GM12878 (cell line): ENCODE data around the gene ABCC5. TPM values are rescaled to one million over a fixed set of nuclear protein-coding genes. Genes with fewer than 3 reads are reported as not detected.
A peak's percentile ranks its signal among the peaks of the same experiment; 100 is the strongest.

Experiments
- BACH1 ChIP-seq: fragments of 450-650 bp; IDR thresholded peaks from 2 replicates; pipeline ENCODE4 v1.6.1; 2017; ENCODE audit warnings: mild to moderate bottlenecking, borderline replicate concordance
- CBX5 ChIP-seq: sonication (generic); IDR thresholded peaks from 2 replicates; pipeline ENCODE4 v1.6.1; 2016; ENCODE audit warnings: low read depth, moderate library complexity, mild to moderate bottlenecking, inconsistent platforms
- EP300 ChIP-seq, 2 experiments: fragments of 150-350 bp in 1 of 2; IDR thresholded peaks; 2 replicates each; pipeline ENCODE4 v1.6.1; 2011 to 2012; ENCODE audit warnings: low read depth in 2 of 2, low read length in 2 of 2, borderline replicate concordance in 1 of 2, improper control_type of control experiment in 1 of 2, inconsistent platforms in 1 of 2; ENCODE audit not compliant: control insufficient read depth in 1 of 2
- FOXM1 ChIP-seq: IDR thresholded peaks from 2 replicates; pipeline ENCODE4 v1.6.1; 2012; ENCODE audit warnings: low read depth, mild to moderate bottlenecking, inconsistent platforms, low read length, moderate library complexity
- IRF5 ChIP-seq: fragments of 450-650 bp; IDR thresholded peaks from 2 replicates; pipeline ENCODE4 v1.6.1; 2017; ENCODE audit warnings: borderline replicate concordance
- JUND ChIP-seq: IDR thresholded peaks from 2 replicates; pipeline ENCODE4 v1.6.1; 2012; ENCODE audit warnings: low read depth, mild to moderate bottlenecking, low read length, improper control_type of control experiment, moderate library complexity
- KAT2A ChIP-seq: conservative IDR thresholded peaks from 2 replicates; pipeline ENCODE4 v1.6.1; 2011; ENCODE audit warnings: low read depth, low read length; ENCODE audit not compliant: control insufficient read depth
- LARP7 ChIP-seq: fragments of 450-650 bp; IDR thresholded peaks from 2 replicates; pipeline ENCODE4 v1.6.1; 2017; ENCODE audit warnings: mild to moderate bottlenecking
- MEF2A ChIP-seq: IDR thresholded peaks from 2 replicates; pipeline ENCODE4 v1.6.1; 2011; ENCODE audit warnings: low read depth, mild to moderate bottlenecking, low read length, moderate library complexity; ENCODE audit not compliant: insufficient read depth
- PML ChIP-seq: IDR thresholded peaks from 2 replicates; pipeline ENCODE4 v1.6.1; 2012; ENCODE audit warnings: low read length, inconsistent platforms
- POLR2AphosphoS2 ChIP-seq: IDR thresholded peaks from 2 replicates; pipeline ENCODE4 v1.6.1; 2011; ENCODE audit warnings: low read depth, mild to moderate bottlenecking, low read length, improper control_type of control experiment, moderate library complexity
- RAD51 ChIP-seq: fragments of 450-650 bp; IDR thresholded peaks from 2 replicates; pipeline ENCODE4 v1.6.1; 2016; ENCODE audit warnings: moderate library complexity, mild to moderate bottlenecking, inconsistent platforms
- RELA ChIP-seq: fragments of 450-650 bp; IDR thresholded peaks from 2 replicates; pipeline ENCODE4 v1.8.0; 2014; ENCODE audit warnings: borderline replicate concordance; ENCODE audit not compliant: partially characterized antibody
- RUNX3 ChIP-seq: IDR thresholded peaks from 2 replicates; pipeline ENCODE4 v1.6.1; 2012; ENCODE audit warnings: low read length, inconsistent platforms
- SKIL ChIP-seq: fragments of 450-650 bp; IDR thresholded peaks from 2 replicates; pipeline ENCODE4 v1.6.1; 2017; ENCODE audit warnings: mild to moderate bottlenecking, low read depth, inconsistent platforms; ENCODE audit not compliant: poor library complexity, severe bottlenecking
- SMAD5 ChIP-seq: IDR thresholded peaks from 2 replicates; pipeline ENCODE4 v1.6.1; 2016; ENCODE audit warnings: antibody characterized with exemption, low read depth
- SUZ12 ChIP-seq: fragments of 200-600 bp; sonication (generic); IDR thresholded peaks from one replicate; pipeline ENCODE4 v1.6.1; 2018; ENCODE audit warnings: antibody characterized with exemption, mild to moderate bottlenecking; ENCODE audit not compliant: unreplicated experiment
- TCF7 ChIP-seq: IDR thresholded peaks from 2 replicates; pipeline ENCODE4 v1.6.1; 2014; ENCODE audit warnings: antibody characterized with exemption, borderline replicate concordance
- ZNF384 ChIP-seq: IDR thresholded peaks from 2 replicates; pipeline ENCODE4 v1.6.1; 2012; ENCODE audit warnings: low read depth, mild to moderate bottlenecking, low read length, improper control_type of control experiment, borderline replicate concordance
- ZZZ3 ChIP-seq: IDR thresholded peaks from 2 replicates; pipeline ENCODE4 v1.6.1; 2011; ENCODE audit warnings: low read depth; ENCODE audit not compliant: control insufficient read depth, insufficient read length
- polyA plus RNA-seq, 11 experiments: library from polyadenylated mRNA; depleted of rRNA in 4 of 11; unstranded in 6 of 11; stranded (reverse) in 5 of 11; fragments of >200 nt; fragmentation: Nextera tagmentation in 4 of 11; fragmentation: Illumina TruSeq in 1 of 11; extraction: Ambion mirVana in 4 of 11; extraction: Trizol in 1 of 11; gene quantifications; 1 replicate in 1 of 11; 2 replicates in 10 of 11; pipeline versions ENCODE4 v1.2.1 to v1.2.3, GENCODE V29; 2011 to 2016; ENCODE audit warnings: inconsistent platforms in 2 of 11, missing spikeins in 2 of 11, low read depth in 1 of 11
- total RNA-seq, 4 experiments: library from RNA; depleted of rRNA in 3 of 4; stranded (reverse); fragments of >200 nt in 3 of 4; fragmentation: Illumina TruSeq in 1 of 4; extraction: Trizol in 1 of 4; gene quantifications; 2 replicates each; pipeline versions ENCODE4 v1.2.1 to v1.2.3, GENCODE V29; 2013 to 2021
- TF ChIP-seq, protein P1 (sequence below): fragments of 450-650 bp; IDR thresholded peaks from 2 replicates; pipeline ENCODE4 v1.6.1; 2014; ENCODE audit warnings: mild to moderate bottlenecking
- TF ChIP-seq, protein P2 (sequence below): fragments of 450-650 bp; IDR thresholded peaks from 2 replicates; pipeline ENCODE4 v1.6.1; 2017; ENCODE audit warnings: antibody characterized with exemption, mild to moderate bottlenecking, moderate library complexity

Gene ABCC5
- total and polyA plus RNA-seq, 10 of the 15 experiments (the other 5 are each of a cell fraction or from before 2014, with no cell fraction given): 6.0 to 17.8 (median 9.7) TPM

DNA sequence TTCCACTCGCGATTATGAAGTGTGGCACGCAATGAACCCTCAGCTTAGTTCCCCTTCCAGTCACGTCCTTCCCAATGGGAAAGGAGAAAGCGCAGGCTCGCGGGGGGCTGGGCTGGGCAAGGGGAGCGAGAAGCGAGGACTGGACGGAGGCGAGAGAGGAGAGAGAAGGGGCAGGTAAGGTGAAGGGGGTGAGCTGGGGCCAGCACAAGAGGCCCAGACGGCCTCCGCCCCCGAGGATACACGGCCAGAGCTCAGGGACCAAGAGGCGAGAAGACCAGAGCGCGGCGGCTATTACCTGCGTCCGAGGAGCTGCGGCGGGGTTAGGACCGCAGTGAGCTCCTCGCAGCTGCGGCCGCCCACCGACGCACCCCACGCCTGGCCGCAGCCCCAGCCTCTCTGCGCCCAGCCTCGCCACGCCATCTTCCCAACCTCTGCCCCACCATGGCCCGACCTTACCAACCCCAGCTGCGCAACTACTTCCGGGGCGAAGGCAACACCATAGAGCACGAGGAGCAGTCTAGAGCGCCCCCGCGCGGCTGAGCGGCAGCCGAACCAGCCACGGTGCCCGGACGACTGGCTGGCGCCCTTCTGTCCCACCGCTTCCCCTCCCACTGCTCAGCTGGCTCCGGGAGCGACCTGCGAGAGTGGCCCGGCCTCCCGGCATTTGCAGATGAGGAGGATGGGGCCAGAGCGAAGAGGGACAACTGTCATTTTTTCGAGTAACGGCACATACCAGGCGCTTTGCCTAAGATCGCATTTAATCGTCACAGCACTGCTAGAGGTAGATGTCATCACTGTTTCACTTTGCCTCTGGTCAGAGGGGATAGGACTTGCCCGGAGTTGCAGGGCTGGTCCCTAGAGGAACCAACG is 133.0 kb downstream of the ABCC5 start, which contains the start of gene PARL (continued):
- TF ChIP-seq, protein P1, sequence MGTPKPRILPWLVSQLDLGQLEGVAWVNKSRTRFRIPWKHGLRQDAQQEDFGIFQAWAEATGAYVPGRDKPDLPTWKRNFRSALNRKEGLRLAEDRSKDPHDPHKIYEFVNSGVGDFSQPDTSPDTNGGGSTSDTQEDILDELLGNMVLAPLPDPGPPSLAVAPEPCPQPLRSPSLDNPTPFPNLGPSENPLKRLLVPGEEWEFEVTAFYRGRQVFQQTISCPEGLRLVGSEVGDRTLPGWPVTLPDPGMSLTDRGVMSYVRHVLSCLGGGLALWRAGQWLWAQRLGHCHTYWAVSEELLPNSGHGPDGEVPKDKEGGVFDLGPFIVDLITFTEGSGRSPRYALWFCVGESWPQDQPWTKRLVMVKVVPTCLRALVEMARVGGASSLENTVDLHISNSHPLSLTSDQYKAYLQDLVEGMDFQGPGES: no peak
- TF ChIP-seq EP300 (IDR thresholded peaks at IDR 0.05; ENCODE audit: borderline replicate concordance in 1 of 2, control insufficient read depth in 1 of 2, low read depth in 2 of 2, low read length in 2 of 2): no peak
- no peak; the same call in 1 of the 2 replicates for TF ChIP-seq FOXM1
- TF ChIP-seq POLR2AphosphoS2: peak; percentile 68; the same call in 1 of the 2 replicates
- no peak for TF ChIP-seq ZZZ3
- TF ChIP-seq SKIL: no peak
- TF ChIP-seq SMAD5: no peak
- no peak for TF ChIP-seq TCF7
- peak; percentile 49 for TF ChIP-seq RELA
- no peak for TF ChIP-seq IRF5
- no peak for TF ChIP-seq RAD51
- TF ChIP-seq, protein P2, sequence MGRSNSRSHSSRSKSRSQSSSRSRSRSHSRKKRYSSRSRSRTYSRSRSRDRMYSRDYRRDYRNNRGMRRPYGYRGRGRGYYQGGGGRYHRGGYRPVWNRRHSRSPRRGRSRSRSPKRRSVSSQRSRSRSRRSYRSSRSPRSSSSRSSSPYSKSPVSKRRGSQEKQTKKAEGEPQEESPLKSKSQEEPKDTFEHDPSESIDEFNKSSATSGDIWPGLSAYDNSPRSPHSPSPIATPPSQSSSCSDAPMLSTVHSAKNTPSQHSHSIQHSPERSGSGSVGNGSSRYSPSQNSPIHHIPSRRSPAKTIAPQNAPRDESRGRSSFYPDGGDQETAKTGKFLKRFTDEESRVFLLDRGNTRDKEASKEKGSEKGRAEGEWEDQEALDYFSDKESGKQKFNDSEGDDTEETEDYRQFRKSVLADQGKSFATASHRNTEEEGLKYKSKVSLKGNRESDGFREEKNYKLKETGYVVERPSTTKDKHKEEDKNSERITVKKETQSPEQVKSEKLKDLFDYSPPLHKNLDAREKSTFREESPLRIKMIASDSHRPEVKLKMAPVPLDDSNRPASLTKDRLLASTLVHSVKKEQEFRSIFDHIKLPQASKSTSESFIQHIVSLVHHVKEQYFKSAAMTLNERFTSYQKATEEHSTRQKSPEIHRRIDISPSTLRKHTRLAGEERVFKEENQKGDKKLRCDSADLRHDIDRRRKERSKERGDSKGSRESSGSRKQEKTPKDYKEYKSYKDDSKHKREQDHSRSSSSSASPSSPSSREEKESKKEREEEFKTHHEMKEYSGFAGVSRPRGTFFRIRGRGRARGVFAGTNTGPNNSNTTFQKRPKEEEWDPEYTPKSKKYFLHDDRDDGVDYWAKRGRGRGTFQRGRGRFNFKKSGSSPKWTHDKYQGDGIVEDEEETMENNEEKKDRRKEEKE: no peak
- no peak for TF ChIP-seq PML
- peak; percentile 63 for TF ChIP-seq RUNX3
- no peak for TF ChIP-seq MEF2A
- peak; percentile 45; the same call in 1 of the 2 replicates for TF ChIP-seq CBX5
- TF ChIP-seq SUZ12: no peak
- peak; percentile 26; the same call in 1 of the 2 replicates for TF ChIP-seq ZNF384
- TF ChIP-seq BACH1: 0 out of 2 replicates have a peak, but pooled peaks have one; percentile 69
- peak; percentile 51; the same call in 1 of the 2 replicates for TF ChIP-seq LARP7
- no peak for TF ChIP-seq KAT2A
- peak; percentile 62; the same call in 1 of the 2 replicates for TF ChIP-seq JUND
